K562 (cell line): Measurements from ENCODE around the gene UBA52. TPM values are rescaled to one million over a fixed set of nuclear protein-coding genes. Genes with fewer than 3 reads are reported as not detected.

Source experiments
- ARHGAP35 ChIP-seq: fragments of 450-650 bp; IDR thresholded peaks from 2 replicates; pipeline ENCODE4 v1.6.1; 2018; ENCODE audit not compliant: partially characterized antibody
- CREB1 ChIP-seq, 2 experiments: sonication (generic) in 1 of 2; formaldehyde crosslinking in 1 of 2; IDR thresholded peaks; 2 replicates each; pipeline versions ENCODE4 v1.6.1 to v1.8.0; 2012 to 2022; ENCODE audit warnings: inconsistent platforms in 1 of 2, mild to moderate bottlenecking in 1 of 2, missing genetic modification reagents in 1 of 2, moderate library complexity in 1 of 2
- E2F4 ChIP-seq: sonication (generic); formaldehyde crosslinking; IDR thresholded peaks from 2 replicates; pipeline ENCODE4 v1.8.0; 2022; ENCODE audit warnings: mild to moderate bottlenecking, low read depth, missing genetic modification reagents
- NBN ChIP-seq: fragments of 450-650 bp; IDR thresholded peaks from 2 replicates; pipeline ENCODE4 v1.6.1; 2016; ENCODE audit warnings: low read depth, mild to moderate bottlenecking
- NFE2 ChIP-seq: IDR thresholded peaks from 2 replicates; pipeline ENCODE4 v1.6.1; 2014; ENCODE audit warnings: antibody characterized with exemption, low read depth
- RNF2 ChIP-seq: sonication (generic); IDR thresholded peaks from 2 replicates; pipeline ENCODE4 v1.6.1; 2016
- SETDB1 ChIP-seq: IDR thresholded peaks from one replicate; pipeline ENCODE4 v1.6.1; 2012; ENCODE audit warnings: low read length, control low read depth, inconsistent platforms
- ZBTB2 ChIP-seq: fragments of 450-650 bp; IDR thresholded peaks from 2 replicates; pipeline ENCODE4 v1.6.1; 2016; ENCODE audit warnings: antibody characterized with exemption
- ZNF407 ChIP-seq: fragments of 450-650 bp; IDR thresholded peaks from 2 replicates; pipeline ENCODE4 v1.6.1; 2016; ENCODE audit warnings: low read depth
- ZNF740 ChIP-seq, 3 experiments: fragments of 200-800 bp in 1 of 3; sonication (Bioruptor generic) in 1 of 3; sonication (generic) in 1 of 3; formaldehyde crosslinking in 1 of 3; IDR thresholded peaks; 2 replicates each; pipeline versions ENCODE4 v1.6.1 to v1.8.0; 2016 to 2022; ENCODE audit warnings: mild to moderate bottlenecking in 2 of 3, missing compliant biosample characterization in 2 of 3, missing genetic modification characterization in 2 of 3, missing genetic modification reagents in 1 of 3
- polyA plus RNA-seq, 8 experiments: library from polyadenylated mRNA; depleted of rRNA in 4 of 8; stranded (reverse) in 5 of 8; unstranded in 3 of 8; fragments of >200 nt; fragmentation: Nextera tagmentation in 2 of 8; fragmentation: Illumina TruSeq in 1 of 8; extraction: Ambion mirVana in 2 of 8; extraction: Trizol in 1 of 8; gene quantifications; 2 replicates each; pipeline versions ENCODE4 v1.2.1 to v1.2.3, GENCODE V29; 2011 to 2014; ENCODE audit warnings: inconsistent platforms in 1 of 8, missing spikeins in 1 of 8
- total RNA-seq, 7 experiments: library from RNA; depleted of rRNA in 6 of 7; stranded (reverse); fragments of >200 nt in 6 of 7; fragmentation: Illumina TruSeq in 2 of 7; extraction: Trizol in 2 of 7; gene quantifications; 2 replicates each; pipeline versions ENCODE4 v1.2.1 to v1.2.3, GENCODE V29; 2011 to 2021; ENCODE audit warnings: low replicate concordance in 1 of 7

The UBA52 gene
- total and polyA plus RNA-seq, 9 of the 15 experiments (the other 6 are each of a cell fraction or from before 2014, with no cell fraction given): 1,110 to 2,751 (median 1,733) TPM

GRCh38 chr19:18543814-18544475 lies 27.7 kb upstream of the UBA52 start (continued):
- no peak for TF ChIP-seq E2F4 (CRISPR knock-in tag)
- TF ChIP-seq NFE2: peak; percentile 19; the same call in 1 of the 2 replicates
- TF ChIP-seq NBN: peak; percentile 96
- TF ChIP-seq ZNF407: no peak
- TF ChIP-seq ZNF740 (CRISPR knock-in tag; IDR thresholded peaks at IDR 0.05): peak; percentile 79; the same call in 1 of the 2 replicates
- peak in 1 of 2 experiments; percentile 40; a peak in 1 of 4 replicates for TF ChIP-seq ZNF740 (tag; IDR thresholded peaks at IDR 0.05)
- no peak for TF ChIP-seq SETDB1
- peak; percentile 75 for TF ChIP-seq CREB1 (IDR thresholded peaks at IDR 0.05)
- TF ChIP-seq CREB1 (CRISPR knock-in tag; IDR thresholded peaks at IDR 0.05): peak; percentile 73
- no peak for TF ChIP-seq ARHGAP35
- peak; percentile 88 for TF ChIP-seq RNF2
- TF ChIP-seq ZBTB2: peak; percentile 90
